HG03135 (cell line): ENCODE measurements around the gene SLC9B1.
"Not testable (repeated sequence)": the region's sequence is repeated elsewhere in the genome, so short reads cannot be mapped to it uniquely, and the experiment has no call there.

Experiments used
- ATAC-seq: cut with Tn5 transposase; IDR thresholded peaks from one replicate; pipeline ENCODE4 v1.9.1; 2021; ENCODE audit warnings: mild to moderate bottlenecking, moderate library complexity; ENCODE audit not compliant: unreplicated experiment

SLC9B1 gene

DNA sequence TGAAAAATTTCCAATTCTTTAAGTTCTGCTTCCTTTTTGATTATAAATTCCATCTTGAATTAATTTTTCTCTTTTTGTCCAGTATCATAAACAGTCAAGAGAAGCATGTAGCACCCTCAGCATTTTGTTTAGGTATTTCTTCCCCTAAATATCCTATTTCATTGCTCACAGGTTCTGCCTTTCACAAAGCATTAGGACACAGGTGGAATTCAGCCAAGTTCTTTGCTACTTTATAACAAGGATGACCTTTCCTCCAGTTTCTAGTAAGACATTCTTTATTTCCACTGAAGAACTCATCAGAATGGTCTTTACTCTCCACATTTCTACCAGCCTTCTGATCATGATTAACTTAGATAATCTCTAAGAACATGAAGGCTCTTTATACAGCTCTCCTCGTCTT, 7.4 kb downstream of the SLC9B1 start:
- ATAC-seq, result no peak

DNA sequence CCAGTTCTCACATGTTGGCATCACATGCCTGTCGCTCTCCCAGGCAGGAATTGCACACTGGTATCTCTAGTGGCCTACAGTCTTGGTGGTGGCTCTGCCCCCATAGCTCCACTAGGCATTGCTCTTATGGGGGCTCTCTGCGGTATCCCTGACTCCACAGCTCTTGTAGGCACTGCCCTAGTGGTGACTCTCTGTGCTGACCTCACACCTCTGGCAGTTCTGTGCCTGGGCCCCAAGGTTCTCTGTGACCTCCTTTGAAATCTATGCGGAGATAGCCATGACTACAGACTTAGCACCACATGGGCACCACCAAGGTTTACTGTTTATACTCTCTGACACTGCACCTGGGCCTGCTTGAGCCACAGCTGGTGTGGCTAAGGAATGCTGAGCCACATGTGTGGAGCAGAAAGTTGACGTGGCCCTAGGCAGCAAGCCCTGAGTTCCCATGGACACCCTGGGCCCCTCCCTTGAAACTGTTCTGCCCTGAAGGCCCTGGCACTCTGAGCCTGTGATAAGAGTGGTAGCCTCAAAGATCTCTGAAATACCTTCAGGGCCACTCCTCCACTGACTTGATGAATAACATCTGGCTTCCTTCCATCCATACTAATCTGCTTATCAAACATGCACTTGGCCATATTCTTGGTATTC, 8.0 kb downstream of the SLC9B1 start:
- no peak for ATAC-seq

- no peak for ATAC-seq
These were observed 8.7 kb downstream of the SLC9B1 start for GRCh38 chr4:103010804-103011203.

DNA sequence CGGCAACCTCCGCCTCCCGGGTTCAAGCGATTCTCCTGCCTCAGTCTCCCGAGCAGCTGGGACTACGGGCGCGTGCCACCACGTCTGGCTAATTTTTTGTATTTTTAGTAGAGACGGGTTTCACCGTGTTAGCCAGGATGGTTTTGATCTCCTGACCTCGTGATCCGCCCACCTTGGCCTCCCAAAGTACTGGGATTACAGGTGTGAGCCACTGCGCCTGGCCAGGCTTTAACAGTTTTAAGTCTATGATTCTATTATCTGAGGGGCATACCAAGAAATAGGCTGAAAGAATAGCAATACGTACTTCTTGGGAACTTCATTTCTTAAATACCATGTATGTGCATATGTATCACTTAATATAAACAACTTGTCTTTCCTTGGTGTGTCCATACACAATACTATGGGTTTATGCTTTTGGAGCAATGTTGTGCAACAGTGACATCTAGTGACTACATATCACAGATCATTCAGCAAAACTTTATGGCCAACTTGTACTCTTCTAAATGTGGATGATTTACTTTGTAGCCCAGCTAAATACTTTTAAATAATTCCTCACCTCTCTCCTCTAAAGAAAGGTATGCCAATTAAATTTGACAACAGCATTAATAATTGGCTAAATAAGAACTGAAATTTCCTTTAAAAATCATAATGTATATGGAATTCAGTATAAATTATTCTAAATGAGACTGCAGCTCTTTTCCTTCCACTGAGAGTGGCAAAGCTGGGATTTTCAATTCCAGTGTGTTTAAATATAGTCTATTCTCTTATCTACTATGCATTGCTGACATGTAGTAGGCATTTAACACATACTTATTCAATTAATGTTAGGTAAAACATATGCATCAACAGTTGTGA, 10.4 kb downstream of the SLC9B1 start:
- peak; percentile 79 for ATAC-seq

DNA sequence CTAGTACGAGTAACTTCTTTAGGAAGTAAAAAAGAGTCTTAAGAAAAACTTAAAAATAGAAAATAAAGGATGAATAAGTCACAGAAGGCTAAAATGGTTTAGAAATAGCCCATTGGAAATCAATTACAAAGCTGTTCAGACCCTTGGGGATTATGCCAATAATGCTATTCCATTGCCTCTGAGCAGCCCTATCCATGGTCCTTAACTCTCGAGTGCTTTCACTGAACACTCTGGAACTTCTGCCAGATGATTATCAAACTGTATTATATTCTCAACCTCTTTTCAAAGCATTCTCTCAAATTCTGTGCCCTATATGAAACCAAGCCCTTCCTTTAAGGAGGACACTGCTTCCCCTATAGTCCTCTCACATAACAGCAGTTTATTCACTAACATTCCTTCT, 17.0 kb downstream of the SLC9B1 start:
- ATAC-seq, result no peak

GRCh38 chr4:102994803-102995202, 24.7 kb downstream of the SLC9B1 start:
- no peak for ATAC-seq

GRCh38 chr4:102993985-102994384, 25.5 kb downstream of the SLC9B1 start:
- not testable (repeated sequence) for ATAC-seq

DNA sequence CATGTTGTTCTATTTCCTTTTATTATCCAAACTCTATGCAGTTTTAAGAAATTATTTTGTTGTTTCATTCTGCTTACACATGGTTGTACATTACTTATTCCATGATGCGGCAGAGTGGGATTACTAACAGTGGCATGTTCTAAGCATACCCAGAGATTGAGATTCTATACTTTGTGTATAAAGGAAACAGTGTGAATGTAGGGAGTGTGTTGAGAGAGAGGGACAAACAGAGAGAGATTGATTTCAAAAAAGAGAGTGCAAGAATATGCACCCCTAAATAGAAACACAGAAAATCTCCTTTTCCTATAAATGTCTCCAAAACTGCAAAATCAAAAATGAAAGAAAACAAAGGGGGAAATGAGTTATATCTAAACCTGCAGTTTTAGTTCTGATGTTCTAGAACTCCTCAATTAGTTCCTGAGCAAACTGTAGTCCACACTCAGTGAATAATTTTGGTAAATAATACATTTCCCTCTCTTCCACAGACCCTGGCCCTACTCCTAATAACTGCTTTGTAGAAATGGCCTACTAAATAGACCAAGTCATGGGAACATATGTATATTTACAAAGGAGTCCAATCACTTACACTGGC, 31.0 kb downstream of the SLC9B1 start:
- ATAC-seq, result no peak

GRCh38 chr4:102981005-102981404, 38.5 kb downstream of the SLC9B1 start:
- ATAC-seq, result no peak

DNA sequence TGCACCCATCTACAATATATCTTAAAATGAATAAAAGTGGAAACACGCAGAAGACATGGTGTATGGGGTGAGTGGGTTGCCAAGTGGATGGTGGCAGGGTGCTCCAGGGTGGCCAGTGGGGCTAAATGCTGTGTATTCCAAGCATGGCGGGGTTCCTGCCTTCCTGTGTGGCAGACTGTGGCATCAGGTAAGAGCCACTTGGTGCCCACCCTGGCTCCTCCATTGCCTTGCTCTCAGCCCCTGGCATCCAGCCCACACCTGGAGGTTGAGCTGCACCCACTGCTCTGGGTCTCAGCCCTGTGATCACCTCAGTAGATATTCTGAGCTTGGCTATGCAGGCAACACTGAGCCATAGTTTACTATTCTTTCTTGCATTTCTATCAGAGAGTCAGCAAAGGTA, 57.7 kb downstream of the SLC9B1 start:
- not testable (repeated sequence) for ATAC-seq

DNA sequence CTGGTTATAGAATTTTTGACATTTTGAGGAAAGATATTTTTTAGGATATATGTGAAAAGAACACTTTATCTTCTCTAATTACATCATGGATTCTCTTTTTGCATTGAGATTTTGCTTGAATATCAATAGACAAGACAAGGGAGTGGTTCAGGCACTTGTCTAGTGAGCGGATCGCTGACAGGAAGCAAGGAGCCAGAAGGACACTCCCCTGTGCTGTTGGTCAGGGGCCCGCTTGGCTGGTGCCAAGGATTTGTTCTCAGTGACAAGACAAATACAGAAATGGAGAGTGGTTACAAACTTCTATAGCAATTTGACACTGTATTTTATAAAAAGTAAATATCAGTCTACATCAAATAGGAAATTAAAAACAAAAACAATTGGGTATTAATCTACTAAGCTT, 60.0 kb downstream of the SLC9B1 start:
- ATAC-seq, result no peak

GRCh38 chr4:102945066-102945465, 74.4 kb downstream of the SLC9B1 start:
- ATAC-seq, result no peak

- ATAC-seq, result not testable (repeated sequence)
These were observed 81.4 kb downstream of the SLC9B1 start for GRCh38 chr4:102938063-102938462.

- ATAC-seq, result no peak
These were observed 83.8 kb downstream of the SLC9B1 start for GRCh38 chr4:102935716-102936115.

GRCh38 chr4:102919697-102920096, 99.8 kb downstream of the SLC9B1 start:
- not testable (repeated sequence) for ATAC-seq

DNA sequence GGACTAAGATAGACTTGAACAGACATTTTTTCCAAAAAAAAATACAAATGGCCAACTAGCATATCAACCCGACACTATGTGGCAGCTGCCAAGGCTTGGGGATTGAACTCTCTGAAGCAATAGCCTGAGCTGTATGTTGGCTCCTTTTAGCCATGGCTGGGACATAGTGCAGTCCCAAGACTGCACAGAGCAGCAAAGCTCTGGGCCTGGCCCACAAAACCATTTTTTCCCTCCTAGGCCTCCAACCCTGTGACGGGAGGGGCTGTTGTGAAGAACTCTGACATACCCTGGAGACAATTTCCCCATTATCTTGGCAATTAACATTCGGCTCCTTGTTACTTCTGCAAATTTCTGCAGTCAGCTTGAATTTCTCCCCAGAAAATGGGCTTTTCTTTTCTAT, 100.6 kb downstream of the SLC9B1 start:
- ATAC-seq, result no peak

GRCh38 chr4:102901804-102902203, 117.7 kb downstream of the SLC9B1 start:
- no peak for ATAC-seq

GRCh38 chr4:102897610-102898009, 121.9 kb downstream of the SLC9B1 start:
- ATAC-seq, result not testable (repeated sequence)

DNA sequence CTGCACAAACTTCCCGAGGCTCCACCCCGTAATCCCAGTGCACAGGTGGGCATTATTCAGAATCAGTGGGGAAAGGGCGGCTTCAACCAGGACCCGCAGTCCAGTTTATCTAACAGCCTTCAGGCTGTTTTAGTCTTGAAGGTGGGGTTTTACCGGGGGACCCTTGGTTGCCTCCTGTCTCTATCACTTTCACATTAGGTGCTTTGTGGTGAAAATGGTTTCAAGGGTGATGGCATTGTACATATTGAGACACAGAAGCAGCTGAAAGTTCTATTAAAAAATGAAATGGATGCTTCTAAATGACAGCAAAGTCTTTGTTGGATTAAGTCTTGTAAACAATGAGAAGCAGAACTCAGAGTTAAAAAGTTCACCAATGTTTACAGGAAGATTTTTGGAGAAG, 123.0 kb downstream of the SLC9B1 start:
- ATAC-seq, result not testable (repeated sequence)

GRCh38 chr4:102889866-102890265, 129.6 kb downstream of the SLC9B1 start:
- ATAC-seq, result not testable (repeated sequence)

- ATAC-seq, result not testable (repeated sequence)
These were observed 130.9 kb downstream of the SLC9B1 start for GRCh38 chr4:102888570-102888969.

DNA sequence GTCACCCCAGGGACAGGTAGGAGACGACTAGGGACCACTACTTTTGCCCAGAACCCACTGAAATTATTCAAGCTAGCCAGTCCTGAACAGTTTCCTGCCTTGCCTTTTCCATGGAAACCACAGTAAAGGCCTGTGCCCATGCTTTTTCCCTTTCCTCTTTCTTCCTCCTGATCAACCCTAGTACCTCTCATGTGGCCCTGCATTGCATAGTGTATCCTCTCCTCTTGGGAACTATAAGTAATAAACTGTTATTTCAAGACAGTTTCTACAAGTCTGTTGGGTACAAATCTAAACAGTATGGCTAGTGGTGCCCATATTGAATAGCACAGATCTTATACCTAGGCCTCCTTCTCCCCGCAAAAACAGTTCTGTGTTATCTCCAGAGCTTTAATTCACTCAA, 136.2 kb downstream of the SLC9B1 start:
- no peak for ATAC-seq
